GM12878 (cell line): ENCODE data around the gene RADIL. TPM values are rescaled to one million over a fixed set of nuclear protein-coding genes. Genes with fewer than 3 reads are reported as not detected.

ENCODE experiments used
- ATAC-seq: fragments of 200-7000 bp; cut with Tn5 transposase; 3 replicates; pipeline ENCODE4 v1.9.1; 2020; ENCODE audit warnings: mild to moderate bottlenecking, moderate library complexity
- BruUV-seq: library from RNA; stranded (reverse); fragments of 400-500 nt; replicated peaks from 2 replicates; lab custom pipeline; 2021; lab: Mats Ljungman, UMichigan
- CTCF ChIA-PET: fragments of 300-600 bp; sonication (Branson Sonifier 250); formaldehyde crosslinking; extraction: SDS; loops from one replicate; lab custom pipeline; 2021; ENCODE audit warnings: inconsistent platforms; lab: Yijun Ruan, JAX
- POLR2A ChIA-PET: fragments of 350-600 bp; formaldehyde crosslinking; extraction: SDS; loops from one replicate; lab custom pipeline; 2021; ENCODE audit warnings: inconsistent platforms; lab: Charles Lee
- RAD21 ChIA-PET: fragments of 300-600 bp; sonication (Branson Sonifier 250); formaldehyde crosslinking; loops from one replicate; lab custom pipeline; 2023; ENCODE audit warnings: antibody characterized with exemption; ENCODE audit not compliant: unreplicated experiment; lab: Charles Lee
- SMC1A ChIA-PET: fragments of 300-600 bp; sonication (Branson Sonifier 250); formaldehyde crosslinking; loops from one replicate; lab custom pipeline; 2023; ENCODE audit not compliant: unreplicated experiment, uncharacterized antibody; lab: Charles Lee
- DNase-seq: peaks from one replicate; pipeline ENCODE4 v3.0.0-alpha.2; 2011; ENCODE audit warnings: low read depth, low spot score
- FAIRE-seq: peaks from 3 replicates; lab custom pipeline; 2011; peaks lifted over from hg19 to GRCh38; lab: Jason Lieb, UNC
- H2AFZ ChIP-seq: 2 replicates; pipeline ENCODE4 v1.6.0; 2011; ENCODE audit warnings: low read depth, low read length, control low read depth; ENCODE audit not compliant: control insufficient read depth
- H3K27ac ChIP-seq: 2 replicates; pipeline ENCODE4 v1.5.1; 2011; ENCODE audit warnings: control low read depth; ENCODE audit not compliant: control insufficient read depth, insufficient read depth
- H3K27me3 ChIP-seq, 2 experiments: replicated peaks in 1 of 2; 2 replicates each; pipeline versions ENCODE4 v1.6.0 to v1.6.1; 2011; ENCODE audit warnings: low read length in 1 of 2; ENCODE audit not compliant: control insufficient read depth in 2 of 2, insufficient read depth in 2 of 2
- H3K36me3 ChIP-seq, 2 experiments: 2 replicates each; pipeline ENCODE4 v1.5.1; 2011; ENCODE audit warnings: low read length in 1 of 2; ENCODE audit not compliant: control insufficient read depth in 2 of 2, insufficient read depth in 2 of 2
- H3K4me1 ChIP-seq: 2 replicates; pipeline ENCODE4 v1.6.1; 2011; ENCODE audit warnings: mild to moderate bottlenecking, low read length, moderate library complexity, mixed read lengths; ENCODE audit not compliant: control insufficient read depth, insufficient read depth
- H3K4me2 ChIP-seq: 2 replicates; pipeline ENCODE4 v1.6.0; 2011; ENCODE audit warnings: control low read depth; ENCODE audit not compliant: control insufficient read depth, insufficient read depth
- H3K4me3 ChIP-seq: fragments of 200-600 bp; sonication (generic); 2 replicates; pipeline ENCODE4 v1.5.1; 2016
- H3K79me2 ChIP-seq: 2 replicates; pipeline ENCODE4 v1.6.0; 2011; ENCODE audit warnings: low read length; ENCODE audit not compliant: control insufficient read depth, insufficient read depth
- H3K9ac ChIP-seq: 2 replicates; pipeline ENCODE4 v1.8.0; 2011; ENCODE audit warnings: low read length, control low read depth, mixed read lengths; ENCODE audit not compliant: control insufficient read depth, insufficient read depth
- H3K9me3 ChIP-seq: replicated peaks from 3 replicates; pipeline ENCODE4 v1.5.1; 2011; ENCODE audit warnings: mild to moderate bottlenecking, low read length; ENCODE audit not compliant: control insufficient read depth, insufficient read depth
- H4K20me1 ChIP-seq: 2 replicates; pipeline ENCODE4 v1.6.0; 2011; ENCODE audit not compliant: control insufficient read depth, insufficient read depth
- IKZF1 ChIP-seq: fragments of 450-650 bp; conservative IDR thresholded peaks from 2 replicates; pipeline ENCODE4 v1.6.1; 2017; ENCODE audit warnings: antibody characterized with exemption, mild to moderate bottlenecking
- IRF4 ChIP-seq: IDR thresholded peaks from 2 replicates; pipeline ENCODE4 v1.6.1; 2011; ENCODE audit warnings: low read depth, low read length
- PAX8 ChIP-seq: fragments of 450-650 bp; IDR thresholded peaks from 2 replicates; pipeline ENCODE4 v1.6.1; 2017; ENCODE audit warnings: mild to moderate bottlenecking, moderate library complexity
- POU2F2 ChIP-seq: IDR thresholded peaks from 3 replicates; pipeline ENCODE4 v1.6.1; 2011; ENCODE audit warnings: low read depth, mild to moderate bottlenecking, low read length, borderline replicate concordance
- RCOR1 ChIP-seq: conservative IDR thresholded peaks from 2 replicates; pipeline ENCODE4 v1.6.1; 2012; ENCODE audit warnings: low read depth, low read length, improper control_type of control experiment
- WRNIP1 ChIP-seq: IDR thresholded peaks from 2 replicates; pipeline ENCODE4 v1.6.1; 2011; ENCODE audit warnings: low read depth, low read length, improper control_type of control experiment, borderline replicate concordance
- ZNF24 ChIP-seq: fragments of 450-650 bp; IDR thresholded peaks from 2 replicates; pipeline ENCODE4 v1.6.1; 2017; ENCODE audit warnings: antibody characterized with exemption, mild to moderate bottlenecking
- WGBS: methylation state at CpG from one replicate; pipeline ENCODE4 v1.1.6; 2016; ENCODE audit warnings: low lambda C conversion rate; ENCODE audit not compliant: insufficient replicate concordance, insufficient coverage; ENCODE audit errors: missing lambda C conversion rate; 5-methylcytosine and 5-hydroxymethylcytosine counted together
- in situ Hi-C: fragments of 300-500 bp; cut with MboI; formaldehyde crosslinking; loops from 9 replicates; pipeline ENCODE4 v1.14.3; 2018; ENCODE audit warnings: mixed read lengths
- intact Hi-C: fragments of 100-400 bp; cut with micrococcal nuclease; formaldehyde crosslinking; loops from one replicate; pipeline ENCODE4 v1.14.2; 2022; ENCODE audit not compliant: unreplicated experiment
- polyA plus RNA-seq, 11 experiments: library from polyadenylated mRNA; depleted of rRNA in 4 of 11; unstranded in 6 of 11; stranded (reverse) in 5 of 11; fragments of >200 nt; fragmentation: Nextera tagmentation in 4 of 11; fragmentation: Illumina TruSeq in 1 of 11; extraction: Ambion mirVana in 4 of 11; extraction: Trizol in 1 of 11; gene quantifications; 1 replicate in 1 of 11; 2 replicates in 10 of 11; pipeline versions ENCODE4 v1.2.1 to v1.2.3, GENCODE V29; 2011 to 2016; ENCODE audit warnings: inconsistent platforms in 2 of 11, missing spikeins in 2 of 11, low read depth in 1 of 11
- total RNA-seq, 4 experiments: library from RNA; depleted of rRNA in 3 of 4; stranded (reverse); fragments of >200 nt in 3 of 4; fragmentation: Illumina TruSeq in 1 of 4; extraction: Trizol in 1 of 4; gene quantifications; 2 replicates each; pipeline versions ENCODE4 v1.2.1 to v1.2.3, GENCODE V29; 2013 to 2021
- TF ChIP-seq, protein P1 (sequence below): fragments of 450-650 bp; IDR thresholded peaks from 2 replicates; pipeline ENCODE4 v1.6.1; 2017; ENCODE audit warnings: borderline replicate concordance
- TF ChIP-seq, protein P2 (sequence below): fragments of 450-650 bp; IDR thresholded peaks from 2 replicates; pipeline ENCODE4 v1.6.1; 2017; ENCODE audit warnings: low read depth, mild to moderate bottlenecking, moderate library complexity
- TF ChIP-seq, protein P3 (sequence below): IDR thresholded peaks from 2 replicates; pipeline ENCODE4 v1.6.1; 2011; ENCODE audit warnings: low read depth, mild to moderate bottlenecking, low read length, moderate library complexity, borderline replicate concordance; ENCODE audit errors: extremely low read depth
- TF ChIP-seq, protein P4 (sequence below): IDR thresholded peaks from 2 replicates; pipeline ENCODE4 v1.6.1; 2012; ENCODE audit warnings: low read depth, low read length, improper control_type of control experiment

RADIL gene
- total and polyA plus RNA-seq, 10 of the 15 experiments (the other 5 are each of a cell fraction or from before 2014, with no cell fraction given) = 0.05 to 0.06 TPM; not detected in 8

DNA sequence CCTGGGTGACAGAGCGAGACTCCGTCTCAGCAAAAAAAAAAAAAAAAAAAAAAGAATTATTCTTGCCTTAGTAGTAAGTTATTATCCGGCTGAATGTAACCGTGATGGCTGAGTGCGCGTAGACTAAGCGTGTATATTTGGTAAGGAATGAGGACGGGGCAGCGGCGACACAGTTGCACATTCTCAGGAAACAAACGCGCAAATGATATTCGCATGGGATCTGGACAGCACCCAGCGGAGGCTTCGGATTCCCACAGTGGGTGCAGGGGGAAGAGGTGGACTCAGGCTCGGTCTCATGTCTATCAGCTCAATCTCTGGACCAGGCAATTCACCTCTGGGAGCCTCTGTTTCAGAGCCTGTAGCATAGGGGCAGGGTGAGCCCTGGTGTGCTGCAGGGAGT is 50.8 kb downstream of the RADIL start:
- Histone ChIP-seq H3K79me2 (no peaks in the 10 kb centered on the region), H3K4me3 (no peak overlapping the region), H3K9me3 (no peaks in the 10 kb centered on the region), H3K36me3 (no peaks in the 10 kb centered on the region), H4K20me1 (no peaks in the 10 kb centered on the region), H3K9ac (no peak overlapping the region), H3K27ac (no peak overlapping the region), H3K4me1 (no peaks in the 10 kb centered on the region), H3K27me3 (no peaks in the 10 kb centered on the region; a peak in 1 of 4 replicates), H3K4me2 (no peak overlapping the region), H2AFZ (no peak overlapping the region)
- intact Hi-C loops (no loop called here), in situ Hi-C loops (loop anchor here (5.0 kb wide), 1 partner anchor 255 kb away; no protein-coding TSS in a partner anchor)
- POLR2A ChIA-PET = no interaction called here
- SMC1A ChIA-PET = interaction anchor here (1.1 kb wide), 2 partner anchors 15 to 259 kb away, joined by 3 read pairs; no protein-coding TSS in a partner anchor
- ATAC-seq = no peak
- RAD21 ChIA-PET = no interaction called here
- FAIRE-seq = no peak
- DNase-seq = no peak
- no TSS peak for BruUV-seq
- TF ChIP-seq RCOR1 (no peak), IKZF1 (no peak), IRF4 (no peak), WRNIP1 (no peak), ZNF24 (no peak), PAX8 (no peak), POU2F2 (no peak)
- TF ChIP-seq, protein P1, sequence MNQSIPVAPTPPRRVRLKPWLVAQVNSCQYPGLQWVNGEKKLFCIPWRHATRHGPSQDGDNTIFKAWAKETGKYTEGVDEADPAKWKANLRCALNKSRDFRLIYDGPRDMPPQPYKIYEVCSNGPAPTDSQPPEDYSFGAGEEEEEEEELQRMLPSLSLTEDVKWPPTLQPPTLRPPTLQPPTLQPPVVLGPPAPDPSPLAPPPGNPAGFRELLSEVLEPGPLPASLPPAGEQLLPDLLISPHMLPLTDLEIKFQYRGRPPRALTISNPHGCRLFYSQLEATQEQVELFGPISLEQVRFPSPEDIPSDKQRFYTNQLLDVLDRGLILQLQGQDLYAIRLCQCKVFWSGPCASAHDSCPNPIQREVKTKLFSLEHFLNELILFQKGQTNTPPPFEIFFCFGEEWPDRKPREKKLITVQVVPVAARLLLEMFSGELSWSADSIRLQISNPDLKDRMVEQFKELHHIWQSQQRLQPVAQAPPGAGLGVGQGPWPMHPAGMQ = no peak
- TF ChIP-seq, protein P2, sequence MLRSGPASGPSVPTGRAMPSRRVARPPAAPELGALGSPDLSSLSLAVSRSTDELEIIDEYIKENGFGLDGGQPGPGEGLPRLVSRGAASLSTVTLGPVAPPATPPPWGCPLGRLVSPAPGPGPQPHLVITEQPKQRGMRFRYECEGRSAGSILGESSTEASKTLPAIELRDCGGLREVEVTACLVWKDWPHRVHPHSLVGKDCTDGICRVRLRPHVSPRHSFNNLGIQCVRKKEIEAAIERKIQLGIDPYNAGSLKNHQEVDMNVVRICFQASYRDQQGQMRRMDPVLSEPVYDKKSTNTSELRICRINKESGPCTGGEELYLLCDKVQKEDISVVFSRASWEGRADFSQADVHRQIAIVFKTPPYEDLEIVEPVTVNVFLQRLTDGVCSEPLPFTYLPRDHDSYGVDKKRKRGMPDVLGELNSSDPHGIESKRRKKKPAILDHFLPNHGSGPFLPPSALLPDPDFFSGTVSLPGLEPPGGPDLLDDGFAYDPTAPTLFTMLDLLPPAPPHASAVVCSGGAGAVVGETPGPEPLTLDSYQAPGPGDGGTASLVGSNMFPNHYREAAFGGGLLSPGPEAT = no peak
- TF ChIP-seq, protein P3, sequence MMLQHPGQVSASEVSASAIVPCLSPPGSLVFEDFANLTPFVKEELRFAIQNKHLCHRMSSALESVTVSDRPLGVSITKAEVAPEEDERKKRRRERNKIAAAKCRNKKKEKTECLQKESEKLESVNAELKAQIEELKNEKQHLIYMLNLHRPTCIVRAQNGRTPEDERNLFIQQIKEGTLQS = no peak
- TF ChIP-seq, protein P4, sequence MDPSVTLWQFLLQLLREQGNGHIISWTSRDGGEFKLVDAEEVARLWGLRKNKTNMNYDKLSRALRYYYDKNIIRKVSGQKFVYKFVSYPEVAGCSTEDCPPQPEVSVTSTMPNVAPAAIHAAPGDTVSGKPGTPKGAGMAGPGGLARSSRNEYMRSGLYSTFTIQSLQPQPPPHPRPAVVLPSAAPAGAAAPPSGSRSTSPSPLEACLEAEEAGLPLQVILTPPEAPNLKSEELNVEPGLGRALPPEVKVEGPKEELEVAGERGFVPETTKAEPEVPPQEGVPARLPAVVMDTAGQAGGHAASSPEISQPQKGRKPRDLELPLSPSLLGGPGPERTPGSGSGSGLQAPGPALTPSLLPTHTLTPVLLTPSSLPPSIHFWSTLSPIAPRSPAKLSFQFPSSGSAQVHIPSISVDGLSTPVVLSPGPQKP = no peak
- WGBS = 85% methylated on average over 15 of the region's 16 CpGs
- CTCF ChIA-PET = interaction anchor here (1.2 to 4.0 kb wide), 2 partner anchors 253 to 341 kb away, joined by 3 to 38 read pairs; no protein-coding TSS in a partner anchor
